ENCODE results near the gene CDH23.

Gene CDH23

GRCh38 chr10:71522442-71523144 is 125.9 kb downstream of the CDH23 start:
- no peak for DNase-seq

GRCh38 chr10:71523756-71524155 is 127.0 kb downstream of the CDH23 start:
- no peak for DNase-seq

GRCh38 chr10:71525092-71525491 is 128.4 kb downstream of the CDH23 start:
- no peak for DNase-seq

- no peak for DNase-seq
These were observed 129.0 kb downstream of the CDH23 start for GRCh38 chr10:71525721-71526120.

GRCh38 chr10:71526653-71527052 is 129.9 kb downstream of the CDH23 start:
- DNase-seq = no peak

GRCh38 chr10:71527135-71527534 is 130.4 kb downstream of the CDH23 start:
- no peak for DNase-seq

- no peak for DNase-seq
These were observed 131.9 kb downstream of the CDH23 start for GRCh38 chr10:71528371-71529206.

GRCh38 chr10:71529207-71529827 is 132.6 kb downstream of the CDH23 start:
- DNase-seq = no peak

- DNase-seq = no peak
These were observed 134.1 kb downstream of the CDH23 start for GRCh38 chr10:71530781-71531180.

GRCh38 chr10:71531485-71532446 is 135.0 kb downstream of the CDH23 start:
- no peak for DNase-seq

- no peak for DNase-seq
These were observed 136.2 kb downstream of the CDH23 start for GRCh38 chr10:71532878-71533277.

GRCh38 chr10:71533936-71534335 is 137.2 kb downstream of the CDH23 start:
- no peak for DNase-seq

GRCh38 chr10:71534568-71535194 is 138.0 kb downstream of the CDH23 start:
- DNase-seq = no peak

GRCh38 chr10:71536332-71536731 is 139.6 kb downstream of the CDH23 start:
- DNase-seq = no peak

- no peak for DNase-seq
These were observed 140.4 kb downstream of the CDH23 start for GRCh38 chr10:71537125-71537524.

GRCh38 chr10:71537681-71538080 is 141.0 kb downstream of the CDH23 start:
- no peak for DNase-seq

- DNase-seq = no peak
These were observed 142.0 kb downstream of the CDH23 start for GRCh38 chr10:71538608-71539260.

GRCh38 chr10:71539442-71540118 is 142.9 kb downstream of the CDH23 start:
- DNase-seq = no peak

- DNase-seq = no peak
These were observed 145.8 kb downstream of the CDH23 start for GRCh38 chr10:71542478-71542877.

GRCh38 chr10:71543608-71544170 is 147.0 kb downstream of the CDH23 start:
- DNase-seq = no peak

- no peak for DNase-seq
These were observed 148.3 kb downstream of the CDH23 start for GRCh38 chr10:71545001-71545400.

Data from activated CD4-positive, alpha-beta T cell treated with anti-CD3 and anti-CD28 coated beads for 1 hour (primary cell).